Mesothelial cell of epicardium (in vitro differentiated cells): Measurements from ENCODE around the gene RRP15. TPM values are rescaled to one million over a fixed set of nuclear protein-coding genes. Genes with fewer than 3 reads are reported as not detected.

ENCODE experiments used
- DNase-seq, 2 experiments: peaks; one replicate each; pipeline ENCODE4 v3.0.0; 2021; ENCODE audit warnings: low spot score in 2 of 2; ENCODE audit not compliant: unreplicated experiment in 2 of 2
- H3K27ac Mint-ChIP-seq: 2 replicates; pipeline ENCODE4 v1.8.0; 2021; ENCODE audit warnings: mixed read lengths
- H3K27me3 Mint-ChIP-seq: 2 replicates; pipeline ENCODE4 v1.8.0; 2021; ENCODE audit warnings: low read depth, mixed read lengths
- H3K36me3 Mint-ChIP-seq: 2 replicates; pipeline ENCODE4 v1.8.0; 2021; ENCODE audit warnings: mixed read lengths
- H3K4me1 Mint-ChIP-seq: 2 replicates; pipeline ENCODE4 v1.8.0; 2021; ENCODE audit warnings: mixed read lengths
- H3K4me3 Mint-ChIP-seq: 2 replicates; pipeline ENCODE4 v1.8.0; 2021; ENCODE audit warnings: mild to moderate bottlenecking, moderate library complexity, mixed read lengths
- H3K9me3 Mint-ChIP-seq: 2 replicates; pipeline ENCODE4 v1.8.0; 2021; ENCODE audit warnings: mixed read lengths
- CTCF ChIP-seq: fragments of 200-600 bp; sonication (generic); IDR thresholded peaks from one replicate; pipeline ENCODE4 v1.5.0; 2021; ENCODE audit warnings: antibody characterized with exemption; ENCODE audit not compliant: unreplicated experiment
- total RNA-seq: library from RNA; stranded (reverse); gene quantifications from 3 replicates; pipeline ENCODE4 v1.2.1, GENCODE V29; 2021

Gene RRP15
- total RNA-seq, 1 donor from 2014 or later: 27.5 TPM

- H3K9me3 Mint-ChIP-seq: no peaks in the 10 kb centered on the region
- no peak overlapping the region for H3K27ac Mint-ChIP-seq
- H3K27me3 Mint-ChIP-seq: no peaks in the 10 kb centered on the region
- no peak overlapping the region for H3K4me3 Mint-ChIP-seq
- no peak for DNase-seq
- TF ChIP-seq CTCF: no peak
- peaks cover 2% of the 10 kb centered on the region for H3K36me3 Mint-ChIP-seq
- H3K4me1 Mint-ChIP-seq: peaks cover 22% of the 10 kb centered on the region
Observed at GRCh38 chr1:218303176-218303879, 18.2 kb downstream of the RRP15 start.

GRCh38 chr1:218304281-218305039 is 19.4 kb downstream of the RRP15 start:
- Mint-ChIP-seq H3K27ac (peak overlapping the region; percentile 62), H3K27me3 (no peaks in the 10 kb centered on the region), H3K36me3 (peaks cover 7% of the 10 kb centered on the region), H3K9me3 (no peaks in the 10 kb centered on the region), H3K4me3 (no peak overlapping the region), H3K4me1 (peaks cover 19% of the 10 kb centered on the region)
- TF ChIP-seq CTCF: no peak
- no peak for DNase-seq

GRCh38 chr1:218305472-218306064 is 20.5 kb downstream of the RRP15 start:
- DNase-seq: no peak
- no peak overlapping the region for H3K27ac Mint-ChIP-seq

GRCh38 chr1:218312509-218312908 is 27.4 kb downstream of the RRP15 start:
- Mint-ChIP-seq H3K4me3 (no peak overlapping the region), H3K27me3 (no peaks in the 10 kb centered on the region), H3K4me1 (no peaks in the 10 kb centered on the region), H3K36me3 (peaks cover 28% of the 10 kb centered on the region), H3K9me3 (peaks cover 6% of the 10 kb centered on the region), H3K27ac (no peak overlapping the region)
- no peak for DNase-seq
- TF ChIP-seq CTCF: no peak

More at GRCh38 chr1:218305472-218306064, 20.5 kb downstream of the RRP15 start:
- H3K4me1 Mint-ChIP-seq: peaks cover 18% of the 10 kb centered on the region
- no peak overlapping the region for H3K4me3 Mint-ChIP-seq
- peaks cover 10% of the 10 kb centered on the region for H3K36me3 Mint-ChIP-seq
- TF ChIP-seq CTCF: no peak
- H3K27me3 Mint-ChIP-seq: no peaks in the 10 kb centered on the region
- H3K9me3 Mint-ChIP-seq: no peaks in the 10 kb centered on the region

- no peaks in the 10 kb centered on the region for H3K27me3 Mint-ChIP-seq
- peaks cover 6% of the 10 kb centered on the region for H3K9me3 Mint-ChIP-seq
- no peak overlapping the region for H3K4me3 Mint-ChIP-seq
- no peak overlapping the region for H3K27ac Mint-ChIP-seq
- H3K36me3 Mint-ChIP-seq: peaks cover 21% of the 10 kb centered on the region
- no peaks in the 10 kb centered on the region for H3K4me1 Mint-ChIP-seq
- no peak for TF ChIP-seq CTCF
- DNase-seq: no peak
Observed at GRCh38 chr1:218314316-218314715, 29.2 kb downstream of the RRP15 start.
